HL-60/S4 treated with phorbol 12-myristate 13-acetate at 8.2 ng/mL for 4 days and 3 days (cell line): Measurements from ENCODE around the gene PODXL2.

Experiments used
- in situ Hi-C: fragments of 300-500 bp; cut with MboI; formaldehyde crosslinking; loops from 2 replicates; pipeline ENCODE4 v1.15.0; 2022; ENCODE audit warnings: low sequenced_read_pairs

The PODXL2 gene

GRCh38 chr3:127628788-127629466 is at the start of gene PODXL2:
PODXL2 (plus strand) TSS chr3:127629185; CDS start chr3:127629220, 35 bp downstream.
- in situ Hi-C loops: no loop called here

- in situ Hi-C loops: no loop called here
These were observed 48.5 kb upstream of the PODXL2 start for GRCh38 chr3:127580327-127581060.

- in situ Hi-C loops: no loop called here
These were observed 44.3 kb upstream of the PODXL2 start for GRCh38 chr3:127584734-127585133.

- in situ Hi-C loops: no loop called here
These were observed 43.7 kb upstream of the PODXL2 start for GRCh38 chr3:127585163-127585812.

GRCh38 chr3:127585813-127586413 is 43.1 kb upstream of the PODXL2 start:
- in situ Hi-C loops: no loop called here

GRCh38 chr3:127587876-127588275 is 41.1 kb upstream of the PODXL2 start:
- in situ Hi-C loops: no loop called here

GRCh38 chr3:127588806-127589577 is 40.0 kb upstream of the PODXL2 start:
- in situ Hi-C loops: no loop called here

GRCh38 chr3:127589600-127590281 is 39.2 kb upstream of the PODXL2 start:
- in situ Hi-C loops: no loop called here

GRCh38 chr3:127590282-127590592 is 38.7 kb upstream of the PODXL2 start:
- in situ Hi-C loops: no loop called here

GRCh38 chr3:127590593-127591465 is 38.2 kb upstream of the PODXL2 start, which contains the start of gene TPRA1:
TPRA1 (minus strand) TSS chr3:127590733; CDS start chr3:127580146, 10,587 bp downstream.
- in situ Hi-C loops: no loop called here

GRCh38 chr3:127593178-127593577 is 35.8 kb upstream of the PODXL2 start:
- in situ Hi-C loops: no loop called here

GRCh38 chr3:127595303-127595702 is 33.7 kb upstream of the PODXL2 start:
- in situ Hi-C loops: no loop called here

- in situ Hi-C loops: no loop called here
These were observed 31.8 kb upstream of the PODXL2 start for GRCh38 chr3:127597020-127597771.

- in situ Hi-C loops: no loop called here
These were observed 30.0 kb upstream of the PODXL2 start for GRCh38 chr3:127598841-127599570.

- in situ Hi-C loops: no loop called here
These were observed 28.1 kb upstream of the PODXL2 start for GRCh38 chr3:127600749-127601456.

- in situ Hi-C loops: no loop called here
These were observed 24.9 kb upstream of the PODXL2 start for GRCh38 chr3:127604035-127604434.

- in situ Hi-C loops: no loop called here
These were observed 24.3 kb upstream of the PODXL2 start for GRCh38 chr3:127604546-127605165.
